Gastrocnemius medialis (tissue), 4 donors: ENCODE data around the gene IYD.

Source experiments
- POLR2A ChIP-seq, 2 donors: fragments of 450-650 bp; IDR thresholded peaks; one replicate each; pipeline ENCODE4 v1.6.1; 2017; ENCODE audit warnings: antibody characterized with exemption in 2 of 2, mild to moderate bottlenecking in 2 of 2, moderate library complexity in 2 of 2
- TF ChIP-seq, protein P1 (sequence below), 5 experiments: fragments of 450-650 bp in 3 of 5; fragments of 200-600 bp in 2 of 5; sonication (generic) in 2 of 5; IDR thresholded peaks in 4 of 5; conservative IDR thresholded peaks in 1 of 5; 1 replicate in 4 of 5; 2 replicates in 1 of 5; pipeline ENCODE4 v1.5.1; 2016 to 2019; ENCODE audit warnings: antibody characterized with exemption in 5 of 5, mild to moderate bottlenecking in 3 of 5, moderate library complexity in 3 of 5

- TF ChIP-seq POLR2A (IDR thresholded peaks at IDR 0.05), result no peak
- TF ChIP-seq, protein P1, sequence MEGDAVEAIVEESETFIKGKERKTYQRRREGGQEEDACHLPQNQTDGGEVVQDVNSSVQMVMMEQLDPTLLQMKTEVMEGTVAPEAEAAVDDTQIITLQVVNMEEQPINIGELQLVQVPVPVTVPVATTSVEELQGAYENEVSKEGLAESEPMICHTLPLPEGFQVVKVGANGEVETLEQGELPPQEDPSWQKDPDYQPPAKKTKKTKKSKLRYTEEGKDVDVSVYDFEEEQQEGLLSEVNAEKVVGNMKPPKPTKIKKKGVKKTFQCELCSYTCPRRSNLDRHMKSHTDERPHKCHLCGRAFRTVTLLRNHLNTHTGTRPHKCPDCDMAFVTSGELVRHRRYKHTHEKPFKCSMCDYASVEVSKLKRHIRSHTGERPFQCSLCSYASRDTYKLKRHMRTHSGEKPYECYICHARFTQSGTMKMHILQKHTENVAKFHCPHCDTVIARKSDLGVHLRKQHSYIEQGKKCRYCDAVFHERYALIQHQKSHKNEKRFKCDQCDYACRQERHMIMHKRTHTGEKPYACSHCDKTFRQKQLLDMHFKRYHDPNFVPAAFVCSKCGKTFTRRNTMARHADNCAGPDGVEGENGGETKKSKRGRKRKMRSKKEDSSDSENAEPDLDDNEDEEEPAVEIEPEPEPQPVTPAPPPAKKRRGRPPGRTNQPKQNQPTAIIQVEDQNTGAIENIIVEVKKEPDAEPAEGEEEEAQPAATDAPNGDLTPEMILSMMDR (IDR thresholded peaks at IDR 0.05 in 4 of 5, conservative IDR thresholded peaks at IDR 0.05 in 1 of 5), result no peak
These were observed 45.6 kb upstream of the IYD start for GRCh38 chr6:150323205-150323604.
